Tibial nerve (tissue), 4 donors: ENCODE measurements around the gene OR2AE1. TPM values are rescaled to one million over a fixed set of nuclear protein-coding genes. Genes with fewer than 3 reads are reported as not detected.

Experiments
- DNase-seq, 2 donors: peaks; one replicate each; pipeline ENCODE4 v3.0.0-alpha.2; 2019; ENCODE audit warnings: low spot score in 2 of 2
- H3K27ac ChIP-seq, 4 donors: fragments of 200-600 bp; sonication (generic) in 3 of 4; one replicate each; pipeline ENCODE4 v1.5.1; 2017 to 2019; ENCODE audit warnings: mild to moderate bottlenecking in 1 of 4
- H3K27me3 ChIP-seq, 2 donors: fragments of 200-600 bp; sonication (generic) in 1 of 2; one replicate each; pipeline versions ENCODE4 v1.5.1 to v1.6.0; 2017 to 2019
- H3K36me3 ChIP-seq, 3 donors: fragments of 200-600 bp; sonication (generic); one replicate each; pipeline ENCODE4 v1.5.1; 2018 to 2019
- H3K4me1 ChIP-seq, 4 donors: fragments of 200-600 bp; sonication (generic) in 3 of 4; one replicate each; pipeline ENCODE4 v1.5.1; 2017 to 2019
- H3K4me3 ChIP-seq, 4 donors: fragments of 200-600 bp; sonication (generic) in 3 of 4; one replicate each; pipeline ENCODE4 v1.5.1; 2017 to 2019; ENCODE audit warnings: mild to moderate bottlenecking in 1 of 4, moderate library complexity in 1 of 4
- H3K9me3 ChIP-seq, 4 donors: fragments of 200-600 bp; sonication (generic) in 3 of 4; one replicate each; pipeline ENCODE4 v1.5.1; 2017 to 2019
- EP300 ChIP-seq, 2 donors: sonication (generic); formaldehyde crosslinking; IDR thresholded peaks; one replicate each; pipeline ENCODE4 v1.6.1; 2017; ENCODE audit warnings: antibody characterized with exemption in 2 of 2, mild to moderate bottlenecking in 1 of 2
- POLR2A ChIP-seq, 2 donors: fragments of 450-650 bp; IDR thresholded peaks; one replicate each; pipeline ENCODE4 v1.6.1; 2017; ENCODE audit warnings: antibody characterized with exemption in 2 of 2, mild to moderate bottlenecking in 2 of 2, moderate library complexity in 2 of 2
- WGBS, 2 donors: methylation state at CpG; one replicate each; pipeline ENCODE4 v1.1.5; 2018; 5-methylcytosine and 5-hydroxymethylcytosine counted together
- total RNA-seq, 4 donors: library from RNA; depleted of rRNA; stranded (reverse); fragments of >200 nt; gene quantifications; one replicate each; pipeline ENCODE4 v1.1.0, GENCODE V29; 2016
- TF ChIP-seq, protein P1 (sequence below), 5 experiments: fragments of 200-600 bp in 3 of 5; fragments of 450-650 bp in 2 of 5; sonication (generic) in 3 of 5; IDR thresholded peaks; one replicate each; pipeline ENCODE4 v1.5.1; 2016 to 2019; ENCODE audit warnings: antibody characterized with exemption in 5 of 5, mild to moderate bottlenecking in 3 of 5, moderate library complexity in 2 of 5

OR2AE1 gene
- total RNA-seq, 4 donors from 2014 or later = 2.0 TPM; not detected in 3

GRCh38 chr7:99860281-99861127, 16.3 kb downstream of the OR2AE1 start:
- H3K4me1 ChIP-seq = peaks cover 0 to 23% (median 0%) of the 10 kb centered on the region in 4 donors
- TF ChIP-seq POLR2A (IDR thresholded peaks at IDR 0.05) (no peak), EP300 (IDR thresholded peaks at IDR 0.05) (peak in 1 of 2 donors; percentile 47)
- TF ChIP-seq, protein P1, sequence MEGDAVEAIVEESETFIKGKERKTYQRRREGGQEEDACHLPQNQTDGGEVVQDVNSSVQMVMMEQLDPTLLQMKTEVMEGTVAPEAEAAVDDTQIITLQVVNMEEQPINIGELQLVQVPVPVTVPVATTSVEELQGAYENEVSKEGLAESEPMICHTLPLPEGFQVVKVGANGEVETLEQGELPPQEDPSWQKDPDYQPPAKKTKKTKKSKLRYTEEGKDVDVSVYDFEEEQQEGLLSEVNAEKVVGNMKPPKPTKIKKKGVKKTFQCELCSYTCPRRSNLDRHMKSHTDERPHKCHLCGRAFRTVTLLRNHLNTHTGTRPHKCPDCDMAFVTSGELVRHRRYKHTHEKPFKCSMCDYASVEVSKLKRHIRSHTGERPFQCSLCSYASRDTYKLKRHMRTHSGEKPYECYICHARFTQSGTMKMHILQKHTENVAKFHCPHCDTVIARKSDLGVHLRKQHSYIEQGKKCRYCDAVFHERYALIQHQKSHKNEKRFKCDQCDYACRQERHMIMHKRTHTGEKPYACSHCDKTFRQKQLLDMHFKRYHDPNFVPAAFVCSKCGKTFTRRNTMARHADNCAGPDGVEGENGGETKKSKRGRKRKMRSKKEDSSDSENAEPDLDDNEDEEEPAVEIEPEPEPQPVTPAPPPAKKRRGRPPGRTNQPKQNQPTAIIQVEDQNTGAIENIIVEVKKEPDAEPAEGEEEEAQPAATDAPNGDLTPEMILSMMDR (IDR thresholded peaks at IDR 0.05) = no peak
- 47 to 50% methylated on average over 15 of the region's 15 CpGs for WGBS, 2 donors
- no peak overlapping the region for H3K4me3 ChIP-seq
- H3K9me3 ChIP-seq = peaks cover 0 to 22% (median 0%) of the 10 kb centered on the region in 4 donors
- no peaks in the 10 kb centered on the region for H3K36me3 ChIP-seq
- H3K27ac ChIP-seq = peak overlapping the region in 3 of 4 donors; percentile 60 to 68 (median 64)
- DNase-seq = peak; percentile 19 to 40
- no peaks in the 10 kb centered on the region for H3K27me3 ChIP-seq

DNA sequence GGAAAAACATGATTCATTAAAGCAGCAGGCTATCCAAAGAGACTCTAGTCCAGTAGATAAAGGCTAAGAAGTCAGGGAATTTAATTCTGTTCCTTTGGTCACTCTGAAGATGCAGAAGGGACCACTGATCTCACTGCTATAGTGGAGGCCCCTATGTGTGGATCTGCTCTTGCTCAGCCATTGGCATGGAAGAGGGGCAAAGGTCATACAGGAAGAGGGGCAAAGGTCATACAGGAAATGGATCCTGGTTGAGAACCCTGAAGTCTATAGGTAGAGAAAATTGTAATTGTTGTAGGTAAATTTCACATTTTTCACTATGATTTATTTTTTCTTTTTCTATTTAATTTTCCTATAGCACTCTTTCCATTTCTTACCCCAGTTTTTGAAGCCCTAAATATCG, 21.6 kb downstream of the OR2AE1 start:
- Histone ChIP-seq H3K4me3 (no peak overlapping the region), H3K4me1 (peaks cover 0 to 10% (median 0%) of the 10 kb centered on the region in 4 donors), H3K27me3 (no peaks in the 10 kb centered on the region), H3K9me3 (no peaks in the 10 kb centered on the region), H3K27ac (no peak overlapping the region), H3K36me3 (no peaks in the 10 kb centered on the region)
- DNase-seq = no peak
- whole genome bisulfite sequencing, 2 donors = 88 to 89% methylated on average over 1 of the region's 1 CpG
- TF ChIP-seq EP300 (IDR thresholded peaks at IDR 0.05) (no peak), POLR2A (IDR thresholded peaks at IDR 0.05) (no peak)
- TF ChIP-seq, protein P1 (IDR thresholded peaks at IDR 0.05) = no peak

GRCh38 chr7:99848420-99849216, 28.2 kb downstream of the OR2AE1 start:
- H3K36me3 ChIP-seq = no peaks in the 10 kb centered on the region
- DNase-seq = no peak
- no peaks in the 10 kb centered on the region for H3K9me3 ChIP-seq
- H3K4me1 ChIP-seq = no peaks in the 10 kb centered on the region
- H3K27me3 ChIP-seq = no peaks in the 10 kb centered on the region
- no peak overlapping the region for H3K4me3 ChIP-seq
- 75 to 77% methylated on average over 6 of the region's 6 CpGs for WGBS, 2 donors
- H3K27ac ChIP-seq = no peak overlapping the region
- TF ChIP-seq EP300 (IDR thresholded peaks at IDR 0.05) = no peak
- TF ChIP-seq, protein P1 (IDR thresholded peaks at IDR 0.05) = no peak
- TF ChIP-seq POLR2A (IDR thresholded peaks at IDR 0.05) = no peak

DNA sequence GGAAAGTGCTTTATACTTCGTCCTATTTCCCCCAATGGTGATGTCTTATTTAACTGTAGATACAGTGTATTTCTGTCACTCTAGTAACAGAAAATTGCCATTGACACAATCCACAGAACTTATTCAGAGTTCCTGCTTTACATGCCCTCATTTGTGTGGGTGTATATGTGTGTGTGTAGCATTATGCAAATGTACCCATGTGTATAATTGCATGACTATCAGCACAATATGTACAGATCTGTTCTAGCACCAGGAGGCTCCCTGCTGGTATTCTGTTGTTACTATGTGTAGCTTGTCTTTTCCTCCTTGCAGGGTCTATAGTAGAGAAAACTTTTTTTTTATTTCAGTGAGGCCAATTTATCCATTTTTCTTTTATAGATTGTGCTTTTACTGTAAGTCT, 32.5 kb downstream of the OR2AE1 start:
- Histone ChIP-seq H3K4me3 (no peak overlapping the region), H3K9me3 (no peaks in the 10 kb centered on the region), H3K36me3 (no peaks in the 10 kb centered on the region), H3K4me1 (peaks cover 0 to 4% (median 0%) of the 10 kb centered on the region in 4 donors), H3K27ac (no peak overlapping the region), H3K27me3 (no peaks in the 10 kb centered on the region)
- 45 to 46% methylated on average over 1 of the region's 1 CpG for WGBS, 2 donors
- DNase-seq = no peak
- TF ChIP-seq, protein P1 (IDR thresholded peaks at IDR 0.05) = no peak
- TF ChIP-seq POLR2A (IDR thresholded peaks at IDR 0.05) (no peak), EP300 (IDR thresholded peaks at IDR 0.05) (no peak)

DNA sequence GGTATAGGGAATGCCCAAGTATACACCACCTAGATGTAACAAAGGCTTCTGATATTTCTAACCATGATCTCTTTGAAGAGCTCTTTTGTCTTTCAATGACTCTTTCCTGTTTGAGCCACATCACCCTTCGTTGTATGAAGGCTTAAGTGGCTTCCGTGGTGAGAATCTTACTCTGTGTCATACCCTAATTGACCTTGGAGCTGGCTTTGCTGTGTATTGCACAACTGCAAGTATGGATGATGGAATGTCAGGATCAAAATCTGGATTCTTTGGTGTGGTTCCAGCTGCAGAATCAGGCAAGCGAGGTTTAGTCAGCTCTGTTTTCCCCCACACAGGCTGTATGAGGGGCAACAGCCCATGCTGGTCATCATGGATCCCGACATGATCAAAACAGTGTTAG, 33.0 kb downstream of the OR2AE1 start:
- Histone ChIP-seq H3K4me1 (peaks cover 0 to 4% (median 0%) of the 10 kb centered on the region in 4 donors), H3K27me3 (no peaks in the 10 kb centered on the region), H3K27ac (no peak overlapping the region), H3K9me3 (no peaks in the 10 kb centered on the region), H3K4me3 (no peak overlapping the region), H3K36me3 (no peaks in the 10 kb centered on the region)
- no peak for DNase-seq
- no peak for TF ChIP-seq POLR2A (IDR thresholded peaks at IDR 0.05)
- no peak for TF ChIP-seq EP300 (IDR thresholded peaks at IDR 0.05)
- TF ChIP-seq, protein P1 (IDR thresholded peaks at IDR 0.05) = no peak
- WGBS, 2 donors = 47 to 53% methylated on average over 4 of the region's 4 CpGs
